GM12878 (cell line): ENCODE data around the gene SCCPDH. TPM values are rescaled to one million over a fixed set of nuclear protein-coding genes. Genes with fewer than 3 reads are reported as not detected.

Experiments used
- ATAC-seq: fragments of 200-7000 bp; cut with Tn5 transposase; 3 replicates; pipeline ENCODE4 v1.9.1; 2020; ENCODE audit warnings: mild to moderate bottlenecking, moderate library complexity
- BruUV-seq: library from RNA; stranded (reverse); fragments of 400-500 nt; replicated peaks from 2 replicates; lab custom pipeline; 2021; lab: Mats Ljungman, UMichigan
- CTCF ChIA-PET: fragments of 300-600 bp; sonication (Branson Sonifier 250); formaldehyde crosslinking; extraction: SDS; loops from one replicate; lab custom pipeline; 2021; ENCODE audit warnings: inconsistent platforms; lab: Yijun Ruan, JAX
- POLR2A ChIA-PET: fragments of 350-600 bp; formaldehyde crosslinking; extraction: SDS; loops from one replicate; lab custom pipeline; 2021; ENCODE audit warnings: inconsistent platforms; lab: Charles Lee
- RAD21 ChIA-PET: fragments of 300-600 bp; sonication (Branson Sonifier 250); formaldehyde crosslinking; loops from one replicate; lab custom pipeline; 2023; ENCODE audit warnings: antibody characterized with exemption; ENCODE audit not compliant: unreplicated experiment; lab: Charles Lee
- SMC1A ChIA-PET: fragments of 300-600 bp; sonication (Branson Sonifier 250); formaldehyde crosslinking; loops from one replicate; lab custom pipeline; 2023; ENCODE audit not compliant: unreplicated experiment, uncharacterized antibody; lab: Charles Lee
- DNase-seq: peaks from one replicate; pipeline ENCODE4 v3.0.0-alpha.2; 2011; ENCODE audit warnings: low read depth, low spot score
- FAIRE-seq: peaks from 3 replicates; lab custom pipeline; 2011; peaks lifted over from hg19 to GRCh38; lab: Jason Lieb, UNC
- H2AFZ ChIP-seq: 2 replicates; pipeline ENCODE4 v1.6.0; 2011; ENCODE audit warnings: low read depth, low read length, control low read depth; ENCODE audit not compliant: control insufficient read depth
- H3K27ac ChIP-seq: 2 replicates; pipeline ENCODE4 v1.5.1; 2011; ENCODE audit warnings: control low read depth; ENCODE audit not compliant: control insufficient read depth, insufficient read depth
- H3K27me3 ChIP-seq, 2 experiments: replicated peaks in 1 of 2; 2 replicates each; pipeline versions ENCODE4 v1.6.0 to v1.6.1; 2011; ENCODE audit warnings: low read length in 1 of 2; ENCODE audit not compliant: control insufficient read depth in 2 of 2, insufficient read depth in 2 of 2
- H3K36me3 ChIP-seq, 2 experiments: 2 replicates each; pipeline ENCODE4 v1.5.1; 2011; ENCODE audit warnings: low read length in 1 of 2; ENCODE audit not compliant: control insufficient read depth in 2 of 2, insufficient read depth in 2 of 2
- H3K4me1 ChIP-seq: 2 replicates; pipeline ENCODE4 v1.6.1; 2011; ENCODE audit warnings: mild to moderate bottlenecking, low read length, moderate library complexity, mixed read lengths; ENCODE audit not compliant: control insufficient read depth, insufficient read depth
- H3K4me2 ChIP-seq: 2 replicates; pipeline ENCODE4 v1.6.0; 2011; ENCODE audit warnings: control low read depth; ENCODE audit not compliant: control insufficient read depth, insufficient read depth
- H3K4me3 ChIP-seq: fragments of 200-600 bp; sonication (generic); 2 replicates; pipeline ENCODE4 v1.5.1; 2016
- H3K79me2 ChIP-seq: 2 replicates; pipeline ENCODE4 v1.6.0; 2011; ENCODE audit warnings: low read length; ENCODE audit not compliant: control insufficient read depth, insufficient read depth
- H3K9ac ChIP-seq: 2 replicates; pipeline ENCODE4 v1.8.0; 2011; ENCODE audit warnings: low read length, control low read depth, mixed read lengths; ENCODE audit not compliant: control insufficient read depth, insufficient read depth
- H3K9me3 ChIP-seq: replicated peaks from 3 replicates; pipeline ENCODE4 v1.5.1; 2011; ENCODE audit warnings: mild to moderate bottlenecking, low read length; ENCODE audit not compliant: control insufficient read depth, insufficient read depth
- H4K20me1 ChIP-seq: 2 replicates; pipeline ENCODE4 v1.6.0; 2011; ENCODE audit not compliant: control insufficient read depth, insufficient read depth
- ATF7 ChIP-seq: fragments of 450-650 bp; IDR thresholded peaks from 2 replicates; pipeline ENCODE4 v1.6.1; 2016; ENCODE audit warnings: low read depth, mild to moderate bottlenecking
- BMI1 ChIP-seq: fragments of 450-650 bp; IDR thresholded peaks from 2 replicates; pipeline ENCODE4 v1.6.1; 2016; ENCODE audit warnings: mild to moderate bottlenecking, moderate library complexity, borderline replicate concordance
- BRCA1 ChIP-seq: IDR thresholded peaks from 2 replicates; pipeline ENCODE4 v1.6.1; 2011; ENCODE audit warnings: low read depth, low read length, improper control_type of control experiment
- EZH2 ChIP-seq: IDR thresholded peaks from 2 replicates; pipeline ENCODE4 v1.6.1; 2012; ENCODE audit warnings: low read depth, mild to moderate bottlenecking, control low read depth, inconsistent platforms, low read length, borderline replicate concordance; ENCODE audit not compliant: control insufficient read depth
- FOXK2 ChIP-seq: fragments of 450-650 bp; IDR thresholded peaks from 2 replicates; pipeline ENCODE4 v1.6.1; 2017; ENCODE audit warnings: mild to moderate bottlenecking, moderate library complexity
- IKZF1 ChIP-seq: fragments of 450-650 bp; conservative IDR thresholded peaks from 2 replicates; pipeline ENCODE4 v1.6.1; 2017; ENCODE audit warnings: antibody characterized with exemption, mild to moderate bottlenecking
- KDM1A ChIP-seq: fragments of 200-600 bp; sonication (generic); IDR thresholded peaks from 2 replicates; pipeline ENCODE4 v1.6.1; 2016; ENCODE audit warnings: borderline replicate concordance
- PAX8 ChIP-seq: fragments of 450-650 bp; IDR thresholded peaks from 2 replicates; pipeline ENCODE4 v1.6.1; 2017; ENCODE audit warnings: mild to moderate bottlenecking, moderate library complexity
- REST ChIP-seq: IDR thresholded peaks from 2 replicates; pipeline ENCODE4 v1.6.1; 2012; ENCODE audit warnings: mild to moderate bottlenecking, low read depth, low read length
- RFX5 ChIP-seq: IDR thresholded peaks from 2 replicates; pipeline ENCODE4 v1.6.1; 2011; ENCODE audit warnings: low read depth, low read length, improper control_type of control experiment
- SMAD5 ChIP-seq: IDR thresholded peaks from 2 replicates; pipeline ENCODE4 v1.6.1; 2016; ENCODE audit warnings: antibody characterized with exemption, low read depth
- SP1 ChIP-seq: IDR thresholded peaks from one replicate; pipeline ENCODE4 v1.6.1; 2011; ENCODE audit warnings: low read depth, low read length
- SREBF2 ChIP-seq: IDR thresholded peaks from 2 replicates; pipeline ENCODE4 v1.6.1; 2012; ENCODE audit warnings: mild to moderate bottlenecking, low read length
- WRNIP1 ChIP-seq: IDR thresholded peaks from 2 replicates; pipeline ENCODE4 v1.6.1; 2011; ENCODE audit warnings: low read depth, low read length, improper control_type of control experiment, borderline replicate concordance
- ZNF274 ChIP-seq: IDR thresholded peaks from one replicate; pipeline ENCODE4 v1.8.0; 2011; ENCODE audit not compliant: insufficient read length, insufficient read depth
- ZSCAN29 ChIP-seq: fragments of 450-650 bp; IDR thresholded peaks from 2 replicates; pipeline ENCODE4 v1.6.1; 2017; ENCODE audit warnings: mild to moderate bottlenecking, moderate library complexity
- WGBS: methylation state at CpG from one replicate; pipeline ENCODE4 v1.1.6; 2016; ENCODE audit warnings: low lambda C conversion rate; ENCODE audit not compliant: insufficient replicate concordance, insufficient coverage; ENCODE audit errors: missing lambda C conversion rate; 5-methylcytosine and 5-hydroxymethylcytosine counted together
- in situ Hi-C: fragments of 300-500 bp; cut with MboI; formaldehyde crosslinking; loops from 9 replicates; pipeline ENCODE4 v1.14.3; 2018; ENCODE audit warnings: mixed read lengths
- intact Hi-C: fragments of 100-400 bp; cut with micrococcal nuclease; formaldehyde crosslinking; loops from one replicate; pipeline ENCODE4 v1.14.2; 2022; ENCODE audit not compliant: unreplicated experiment
- polyA plus RNA-seq, 11 experiments: library from polyadenylated mRNA; depleted of rRNA in 4 of 11; unstranded in 6 of 11; stranded (reverse) in 5 of 11; fragments of >200 nt; fragmentation: Nextera tagmentation in 4 of 11; fragmentation: Illumina TruSeq in 1 of 11; extraction: Ambion mirVana in 4 of 11; extraction: Trizol in 1 of 11; gene quantifications; 1 replicate in 1 of 11; 2 replicates in 10 of 11; pipeline versions ENCODE4 v1.2.1 to v1.2.3, GENCODE V29; 2011 to 2016; ENCODE audit warnings: inconsistent platforms in 2 of 11, missing spikeins in 2 of 11, low read depth in 1 of 11
- total RNA-seq, 4 experiments: library from RNA; depleted of rRNA in 3 of 4; stranded (reverse); fragments of >200 nt in 3 of 4; fragmentation: Illumina TruSeq in 1 of 4; extraction: Trizol in 1 of 4; gene quantifications; 2 replicates each; pipeline versions ENCODE4 v1.2.1 to v1.2.3, GENCODE V29; 2013 to 2021
- TF ChIP-seq, protein P1 (sequence below): fragments of 450-650 bp; IDR thresholded peaks from 2 replicates; pipeline ENCODE4 v1.6.1; 2017; ENCODE audit warnings: mild to moderate bottlenecking, low read depth, inconsistent platforms; ENCODE audit not compliant: poor library complexity, severe bottlenecking
- TF ChIP-seq, protein P2 (sequence below): IDR thresholded peaks from 2 replicates; pipeline ENCODE4 v1.6.1; 2011; ENCODE audit warnings: low read depth, low read length, improper control_type of control experiment, borderline replicate concordance

SCCPDH gene
- total and polyA plus RNA-seq, 10 of the 15 experiments (the other 5 are each of a cell fraction or from before 2014, with no cell fraction given): 5.4 to 44.8 (median 24.5) TPM

DNA sequence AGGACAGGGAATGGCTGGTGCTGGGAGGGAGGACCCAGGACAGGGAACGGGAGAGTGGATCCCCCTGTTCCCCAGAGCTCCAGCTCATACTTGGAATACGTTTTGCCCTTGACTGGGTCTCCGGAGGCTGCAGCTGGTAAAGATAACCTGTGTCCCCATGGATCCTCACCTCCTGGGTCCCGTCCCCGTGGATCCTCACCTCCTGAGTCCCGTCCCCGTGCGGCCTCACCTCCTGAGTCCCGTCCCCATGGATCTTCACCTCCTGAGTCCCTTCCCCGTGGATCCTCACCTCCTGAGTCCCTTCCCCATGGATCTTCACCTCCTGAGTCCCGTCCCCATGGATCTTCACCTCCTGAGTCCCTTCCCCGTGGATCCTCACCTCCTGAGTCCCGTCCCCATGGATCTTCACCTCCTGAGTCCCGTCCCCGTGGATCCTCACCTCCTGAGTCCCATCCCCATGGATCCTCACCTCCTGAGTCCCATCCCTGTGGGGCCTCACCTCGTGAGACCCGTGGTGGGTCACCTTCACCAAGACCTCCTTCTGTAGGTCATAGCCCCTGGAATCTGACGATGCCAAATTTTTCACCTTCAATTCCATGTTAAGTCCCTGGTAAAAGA, 61.4 kb downstream of the SCCPDH start (continued):
- TF ChIP-seq SP1 (no peak), BMI1 (no peak), ZNF274 (no peak), RFX5 (no peak), SMAD5 (no peak), WRNIP1 (no peak), KDM1A (no peak)

DNA sequence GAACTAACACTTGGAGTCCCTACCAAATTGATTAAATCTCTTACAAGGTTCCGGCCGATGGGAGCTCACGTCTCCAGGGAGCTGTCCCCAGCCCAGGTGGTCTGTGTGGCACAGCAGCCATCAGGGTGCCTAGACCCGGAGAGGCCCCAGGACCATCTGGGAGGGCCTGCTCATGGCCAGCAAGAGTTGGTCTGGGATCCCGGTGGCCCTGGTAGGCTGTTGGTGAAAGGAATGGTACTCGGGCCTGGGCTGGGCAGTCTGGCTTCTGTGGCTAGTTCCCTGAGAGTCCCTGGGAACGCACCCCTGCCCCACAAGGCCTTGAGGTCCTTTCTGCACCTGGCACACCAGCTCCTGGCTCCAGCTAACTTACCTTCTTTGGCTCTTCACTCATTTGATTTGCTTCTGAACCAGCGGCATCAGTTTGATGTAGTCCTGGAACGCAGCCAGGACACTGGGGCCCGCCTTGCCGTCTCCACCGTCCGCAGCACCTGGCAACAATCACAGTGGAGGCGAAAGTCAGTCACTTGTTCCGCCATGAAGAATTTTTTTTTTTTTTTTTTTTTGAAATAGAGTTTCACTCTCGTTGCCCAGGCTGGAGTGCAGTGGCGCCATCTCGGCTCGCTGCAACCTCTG, 62.5 kb downstream of the SCCPDH start:
- intact Hi-C loops (no loop called here), in situ Hi-C loops (no loop called here)
- RAD21 ChIA-PET: no interaction called here
- no peaks in the 10 kb centered on the region for H3K36me3 ChIP-seq
- FAIRE-seq: no peak
- DNase-seq: no peak
- no peak overlapping the region for H3K4me2 ChIP-seq
- SMC1A ChIA-PET: no interaction called here
- H3K79me2 ChIP-seq: no peaks in the 10 kb centered on the region
- H3K4me3 ChIP-seq: no peak overlapping the region
- no TSS peak for BruUV-seq
- H3K9me3 ChIP-seq: no peaks in the 10 kb centered on the region
- H4K20me1 ChIP-seq: no peaks in the 10 kb centered on the region
- no peak overlapping the region for H3K9ac ChIP-seq
- H3K27ac ChIP-seq: no peak overlapping the region
- ATAC-seq: no peak
- H2AFZ ChIP-seq: no peak overlapping the region
- CTCF ChIA-PET: no interaction called here
- WGBS: 89% methylated on average over 16 of the region's 19 CpGs
- TF ChIP-seq PAX8: no peak
- TF ChIP-seq IKZF1: no peak
- TF ChIP-seq EZH2: no peak
- no peak for TF ChIP-seq FOXK2
- TF ChIP-seq BRCA1: no peak
- TF ChIP-seq, protein P1, sequence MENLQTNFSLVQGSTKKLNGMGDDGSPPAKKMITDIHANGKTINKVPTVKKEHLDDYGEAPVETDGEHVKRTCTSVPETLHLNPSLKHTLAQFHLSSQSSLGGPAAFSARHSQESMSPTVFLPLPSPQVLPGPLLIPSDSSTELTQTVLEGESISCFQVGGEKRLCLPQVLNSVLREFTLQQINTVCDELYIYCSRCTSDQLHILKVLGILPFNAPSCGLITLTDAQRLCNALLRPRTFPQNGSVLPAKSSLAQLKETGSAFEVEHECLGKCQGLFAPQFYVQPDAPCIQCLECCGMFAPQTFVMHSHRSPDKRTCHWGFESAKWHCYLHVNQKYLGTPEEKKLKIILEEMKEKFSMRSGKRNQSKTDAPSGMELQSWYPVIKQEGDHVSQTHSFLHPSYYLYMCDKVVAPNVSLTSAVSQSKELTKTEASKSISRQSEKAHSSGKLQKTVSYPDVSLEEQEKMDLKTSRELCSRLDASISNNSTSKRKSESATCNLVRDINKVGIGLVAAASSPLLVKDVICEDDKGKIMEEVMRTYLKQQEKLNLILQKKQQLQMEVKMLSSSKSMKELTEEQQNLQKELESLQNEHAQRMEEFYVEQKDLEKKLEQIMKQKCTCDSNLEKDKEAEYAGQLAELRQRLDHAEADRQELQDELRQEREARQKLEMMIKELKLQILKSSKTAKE: no peak
- TF ChIP-seq SREBF2: no peak
- TF ChIP-seq, protein P2, sequence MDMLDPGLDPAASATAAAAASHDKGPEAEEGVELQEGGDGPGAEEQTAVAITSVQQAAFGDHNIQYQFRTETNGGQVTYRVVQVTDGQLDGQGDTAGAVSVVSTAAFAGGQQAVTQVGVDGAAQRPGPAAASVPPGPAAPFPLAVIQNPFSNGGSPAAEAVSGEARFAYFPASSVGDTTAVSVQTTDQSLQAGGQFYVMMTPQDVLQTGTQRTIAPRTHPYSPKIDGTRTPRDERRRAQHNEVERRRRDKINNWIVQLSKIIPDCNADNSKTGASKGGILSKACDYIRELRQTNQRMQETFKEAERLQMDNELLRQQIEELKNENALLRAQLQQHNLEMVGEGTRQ: no peak
- no peak for TF ChIP-seq ZSCAN29
- TF ChIP-seq ATF7: no peak
- TF ChIP-seq REST: no peak
- H3K27me3 ChIP-seq: no peaks in the 10 kb centered on the region
- POLR2A ChIA-PET: no interaction called here
- H3K4me1 ChIP-seq: peaks cover 12% of the 10 kb centered on the region
